HepG2 (cell line): ENCODE measurements around the gene PSMA7. TPM values are rescaled to one million over a fixed set of nuclear protein-coding genes. Genes with fewer than 3 reads are reported as not detected.

ENCODE experiments used
- CBX2 ChIP-seq, 2 experiments: fragments of 200-600 bp in 1 of 2; sonication (generic); formaldehyde crosslinking in 1 of 2; IDR thresholded peaks; 2 replicates each; pipeline versions ENCODE4 v1.7.0 to v1.8.1; 2018 to 2022; ENCODE audit warnings: low read depth in 2 of 2, low read length in 1 of 2, mild to moderate bottlenecking in 1 of 2, missing genetic modification reagents in 1 of 2
- FOXP1 ChIP-seq, 2 experiments: fragments of 450-650 bp in 1 of 2; IDR thresholded peaks; 2 replicates each; pipeline ENCODE4 v1.6.1; 2017 to 2018; ENCODE audit warnings: antibody characterized with exemption in 1 of 2
- JARID2 ChIP-seq: sonication (generic); formaldehyde crosslinking; IDR thresholded peaks from 2 replicates; pipeline ENCODE4 v1.8.1; 2023; ENCODE audit warnings: missing genetic modification reagents, inconsistent platforms; ENCODE audit not compliant: insufficient replicate concordance
- MTF2 ChIP-seq: sonication (generic); formaldehyde crosslinking; IDR thresholded peaks from 2 replicates; pipeline ENCODE4 v1.5.0; 2020; ENCODE audit warnings: missing genetic modification reagents, borderline replicate concordance
- PHF20 ChIP-seq: sonication (generic); formaldehyde crosslinking; IDR thresholded peaks from 2 replicates; pipeline ENCODE4 v1.5.0; 2020; ENCODE audit warnings: mild to moderate bottlenecking, missing genetic modification reagents
- PRPF4 ChIP-seq: fragments of 200-400 bp; formaldehyde crosslinking; IDR thresholded peaks from 2 replicates; pipeline ENCODE4 v1.6.1; 2016; ENCODE audit warnings: low read length, low read depth; ENCODE audit not compliant: poor library complexity, severe bottlenecking
- SP4 ChIP-seq: sonication (generic); formaldehyde crosslinking; IDR thresholded peaks from 2 replicates; pipeline ENCODE4 v1.8.1; 2023; ENCODE audit warnings: mild to moderate bottlenecking, missing genetic modification reagents
- THAP11 ChIP-seq: IDR thresholded peaks from 2 replicates; pipeline ENCODE4 v1.6.1; 2016; ENCODE audit warnings: missing biosample characterization, missing genetic modification reagents
- TOE1 ChIP-seq: sonication (generic); formaldehyde crosslinking; IDR thresholded peaks from 2 replicates; pipeline ENCODE4 v1.4.0; 2020; ENCODE audit warnings: mild to moderate bottlenecking, missing genetic modification reagents
- ZBTB8A ChIP-seq: sonication (generic); formaldehyde crosslinking; IDR thresholded peaks from 2 replicates; pipeline ENCODE4 v1.4.0; 2020; ENCODE audit warnings: mild to moderate bottlenecking, low read depth, missing genetic modification reagents, borderline replicate concordance
- ZFYVE20 ChIP-seq: sonication (generic); formaldehyde crosslinking; IDR thresholded peaks from 2 replicates; pipeline ENCODE4 v1.8.0; 2023; ENCODE audit warnings: low read depth, mild to moderate bottlenecking, moderate library complexity, missing genetic modification reagents, borderline replicate concordance
- ZNF292 ChIP-seq: sonication (generic); formaldehyde crosslinking; IDR thresholded peaks from 2 replicates; pipeline ENCODE4 v1.8.1; 2022; ENCODE audit warnings: mild to moderate bottlenecking, low read depth, missing genetic modification reagents, borderline replicate concordance
- ZNF598 ChIP-seq: sonication (generic); formaldehyde crosslinking; IDR thresholded peaks from 2 replicates; pipeline ENCODE4 v1.5.1; 2020; ENCODE audit warnings: mild to moderate bottlenecking, missing genetic modification reagents, borderline replicate concordance
- ZNF670 ChIP-seq: sonication (generic); formaldehyde crosslinking; IDR thresholded peaks from 2 replicates; pipeline ENCODE4 v1.8.0; 2022; ENCODE audit warnings: mild to moderate bottlenecking, missing genetic modification reagents, borderline replicate concordance
- ZNF816 ChIP-seq: sonication (generic); formaldehyde crosslinking; IDR thresholded peaks from 2 replicates; pipeline ENCODE4 v1.8.0; 2022; ENCODE audit warnings: missing genetic modification reagents, mild to moderate bottlenecking, borderline replicate concordance
- ZNF878 ChIP-seq: sonication (generic); formaldehyde crosslinking; IDR thresholded peaks from 2 replicates; pipeline ENCODE4 v1.8.1; 2023; ENCODE audit warnings: mild to moderate bottlenecking, missing genetic modification reagents, moderate library complexity
- polyA plus RNA-seq, 8 experiments: library from polyadenylated mRNA; depleted of rRNA in 3 of 8; stranded (reverse) in 7 of 8; unstranded in 1 of 8; fragments of >200 nt; fragmentation: Illumina TruSeq in 4 of 8; extraction: Trizol in 4 of 8; gene quantifications; 2 replicates each; pipeline versions ENCODE4 v1.2.1 to v1.2.3, GENCODE V29; 2011 to 2016; ENCODE audit warnings: low read depth in 4 of 8, missing spikeins in 1 of 8, mixed read lengths in 1 of 8; ENCODE audit not compliant: insufficient read depth in 1 of 8
- total RNA-seq, 5 experiments: library from RNA; depleted of rRNA; stranded (reverse); fragments of >200 nt; fragmentation: Illumina TruSeq; extraction: Trizol; gene quantifications; 2 replicates each; pipeline ENCODE4 v1.2.3, GENCODE V29; 2016; ENCODE audit warnings: low read depth in 1 of 5
- TF ChIP-seq, protein P1 (sequence below), 2 experiments: sonication (generic) in 1 of 2; formaldehyde crosslinking in 1 of 2; IDR thresholded peaks; 2 replicates each; pipeline versions ENCODE4 v1.6.1 to v1.9.0; 2014 to 2022; ENCODE audit warnings: antibody characterized with exemption in 1 of 2, borderline replicate concordance in 1 of 2, inconsistent platforms in 1 of 2, low read depth in 1 of 2, missing genetic modification reagents in 1 of 2
- TF ChIP-seq, protein P2 (sequence below): sonication (generic); formaldehyde crosslinking; IDR thresholded peaks from 2 replicates; pipeline ENCODE4 v1.8.1; 2023; ENCODE audit warnings: mild to moderate bottlenecking, inconsistent platforms, moderate library complexity, missing genetic modification reagents, borderline replicate concordance

Gene PSMA7
- total and polyA plus RNA-seq, 2 of the 13 experiments (the other 11 are each of a cell fraction or from before 2014, with no cell fraction given) = 531 to 631 TPM

DNA sequence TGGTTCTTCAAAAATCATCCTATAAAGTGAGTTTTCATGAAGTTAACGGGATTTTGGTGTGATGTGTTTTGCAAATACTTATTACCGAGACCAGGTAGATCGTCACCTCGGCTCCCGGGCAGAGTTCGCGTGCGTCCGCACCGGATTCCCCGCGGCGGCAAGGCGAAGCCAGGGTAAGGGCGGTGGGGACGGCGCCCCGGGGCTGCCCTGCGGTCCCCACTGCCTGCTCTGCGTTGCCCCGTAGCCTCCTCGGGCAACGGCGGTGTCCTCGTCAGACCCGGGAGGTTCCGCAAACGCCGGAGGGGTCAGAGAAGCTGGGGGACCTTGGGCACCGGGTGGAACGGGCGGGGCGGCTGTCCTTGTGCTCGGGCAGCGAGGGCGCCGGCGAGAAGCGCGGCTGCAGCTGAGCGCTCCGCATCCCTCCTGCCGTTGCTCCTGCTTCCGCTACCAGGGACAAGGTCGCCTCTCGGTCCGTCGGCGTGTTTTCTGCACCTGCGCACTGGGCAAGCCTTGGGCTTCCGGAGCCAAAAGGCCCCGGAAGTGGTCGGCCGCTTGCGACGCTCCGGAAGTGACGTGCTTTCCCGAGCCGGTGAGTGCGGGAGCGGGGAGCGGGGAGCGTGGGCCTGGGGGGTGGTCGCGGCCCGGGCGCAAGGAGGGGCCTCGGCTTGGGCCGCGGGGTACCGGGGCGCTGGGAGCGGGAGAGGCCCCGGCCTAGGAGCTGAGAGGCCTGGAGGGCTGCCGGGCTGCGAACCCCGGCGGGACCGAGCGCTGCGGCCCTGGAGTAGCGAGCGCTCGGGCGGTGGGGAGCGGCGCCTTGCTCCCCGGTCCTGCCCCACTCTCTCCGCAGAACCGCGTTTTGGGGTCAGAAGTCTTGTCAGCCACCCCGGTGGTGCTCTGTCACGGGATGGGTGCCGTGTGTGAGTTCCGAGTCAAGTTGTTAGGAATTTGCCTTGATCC lies 39.6 kb upstream of the PSMA7 start, which contains the start of gene MTG2 (continued):
- TF ChIP-seq CBX2 (IDR thresholded peaks at IDR 0.05; ENCODE audit: low read depth, low read length) (no peak), CBX2 (CRISPR knock-in tag; IDR thresholded peaks at IDR 0.05; ENCODE audit: low read depth) (peak; percentile 75; the same call in 1 of the 2 replicates), PRPF4 (no peak), ZNF598 (CRISPR knock-in tag) (peak; percentile 97; the same call in 1 of the 2 replicates), FOXP1 (IDR thresholded peaks at IDR 0.05) (no peak), FOXP1 (CRISPR knock-in tag; IDR thresholded peaks at IDR 0.05) (no peak), TOE1 (no peak; the same call in 1 of the 2 replicates), ZBTB8A (CRISPR knock-in tag) (no peak), PHF20 (peak; percentile 100), ZNF816 (CRISPR knock-in tag) (no peak; the same call in none of the 2 replicates), ZNF878 (CRISPR knock-in tag) (peak; percentile 64; the same call in 1 of the 2 replicates), MTF2 (CRISPR knock-in tag) (no peak; the same call in 1 of the 2 replicates), ZNF292 (CRISPR knock-in tag) (peak; percentile 89), THAP11 (peak; percentile 97), ZFYVE20 (CRISPR knock-in tag) (no peak), JARID2 (CRISPR knock-in tag) (peak; percentile 94), SP4 (CRISPR knock-in tag) (peak; percentile 76), ZNF670 (CRISPR knock-in tag) (peak; percentile 97; the same call in 1 of the 2 replicates)
- TF ChIP-seq, protein P1, sequence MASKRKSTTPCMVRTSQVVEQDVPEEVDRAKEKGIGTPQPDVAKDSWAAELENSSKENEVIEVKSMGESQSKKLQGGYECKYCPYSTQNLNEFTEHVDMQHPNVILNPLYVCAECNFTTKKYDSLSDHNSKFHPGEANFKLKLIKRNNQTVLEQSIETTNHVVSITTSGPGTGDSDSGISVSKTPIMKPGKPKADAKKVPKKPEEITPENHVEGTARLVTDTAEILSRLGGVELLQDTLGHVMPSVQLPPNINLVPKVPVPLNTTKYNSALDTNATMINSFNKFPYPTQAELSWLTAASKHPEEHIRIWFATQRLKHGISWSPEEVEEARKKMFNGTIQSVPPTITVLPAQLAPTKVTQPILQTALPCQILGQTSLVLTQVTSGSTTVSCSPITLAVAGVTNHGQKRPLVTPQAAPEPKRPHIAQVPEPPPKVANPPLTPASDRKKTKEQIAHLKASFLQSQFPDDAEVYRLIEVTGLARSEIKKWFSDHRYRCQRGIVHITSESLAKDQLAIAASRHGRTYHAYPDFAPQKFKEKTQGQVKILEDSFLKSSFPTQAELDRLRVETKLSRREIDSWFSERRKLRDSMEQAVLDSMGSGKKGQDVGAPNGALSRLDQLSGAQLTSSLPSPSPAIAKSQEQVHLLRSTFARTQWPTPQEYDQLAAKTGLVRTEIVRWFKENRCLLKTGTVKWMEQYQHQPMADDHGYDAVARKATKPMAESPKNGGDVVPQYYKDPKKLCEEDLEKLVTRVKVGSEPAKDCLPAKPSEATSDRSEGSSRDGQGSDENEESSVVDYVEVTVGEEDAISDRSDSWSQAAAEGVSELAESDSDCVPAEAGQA (IDR thresholded peaks at IDR 0.05; ENCODE audit: low read depth) = peak; percentile 93
- TF ChIP-seq, protein P1 (CRISPR knock-in tag; IDR thresholded peaks at IDR 0.05; ENCODE audit: borderline replicate concordance) = peak; percentile 97
- TF ChIP-seq, protein P2, sequence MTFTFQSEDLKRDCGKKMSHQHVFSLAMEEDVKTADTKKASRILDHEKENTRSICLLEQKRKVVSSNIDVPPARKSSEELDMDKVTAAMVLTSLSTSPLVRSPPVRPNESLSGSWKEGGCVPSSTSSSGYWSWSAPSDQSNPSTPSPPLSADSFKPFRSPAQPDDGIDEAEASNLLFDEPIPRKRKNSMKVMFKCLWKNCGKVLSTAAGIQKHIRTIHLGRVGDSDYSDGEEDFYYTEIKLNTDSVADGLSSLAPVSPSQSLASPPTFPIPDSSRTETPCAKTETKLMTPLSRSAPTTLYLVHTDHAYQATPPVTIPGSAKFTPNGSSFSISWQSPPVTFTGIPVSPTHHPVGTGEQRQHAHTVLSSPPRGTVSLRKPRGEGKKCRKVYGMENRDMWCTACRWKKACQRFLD (CRISPR knock-in tag) = peak; percentile 97
